ENCODE results near the gene MRPL18. TPM values are rescaled to one million over a fixed set of nuclear protein-coding genes. Genes with fewer than 3 reads are reported as not detected.

MRPL18 gene
- total RNA-seq = 80.4 and 82.7 TPM in 2 replicates
- 87.1 and 101 TPM in 2 replicates for polyA plus RNA-seq
- polyA plus RNA-seq (2012) = 87.8 and 94.7 TPM in 2 replicates
- 32.2 and 33.7 TPM in 2 replicates for polyA minus RNA-seq (ENCODE audit: low replicate concordance)

DNA sequence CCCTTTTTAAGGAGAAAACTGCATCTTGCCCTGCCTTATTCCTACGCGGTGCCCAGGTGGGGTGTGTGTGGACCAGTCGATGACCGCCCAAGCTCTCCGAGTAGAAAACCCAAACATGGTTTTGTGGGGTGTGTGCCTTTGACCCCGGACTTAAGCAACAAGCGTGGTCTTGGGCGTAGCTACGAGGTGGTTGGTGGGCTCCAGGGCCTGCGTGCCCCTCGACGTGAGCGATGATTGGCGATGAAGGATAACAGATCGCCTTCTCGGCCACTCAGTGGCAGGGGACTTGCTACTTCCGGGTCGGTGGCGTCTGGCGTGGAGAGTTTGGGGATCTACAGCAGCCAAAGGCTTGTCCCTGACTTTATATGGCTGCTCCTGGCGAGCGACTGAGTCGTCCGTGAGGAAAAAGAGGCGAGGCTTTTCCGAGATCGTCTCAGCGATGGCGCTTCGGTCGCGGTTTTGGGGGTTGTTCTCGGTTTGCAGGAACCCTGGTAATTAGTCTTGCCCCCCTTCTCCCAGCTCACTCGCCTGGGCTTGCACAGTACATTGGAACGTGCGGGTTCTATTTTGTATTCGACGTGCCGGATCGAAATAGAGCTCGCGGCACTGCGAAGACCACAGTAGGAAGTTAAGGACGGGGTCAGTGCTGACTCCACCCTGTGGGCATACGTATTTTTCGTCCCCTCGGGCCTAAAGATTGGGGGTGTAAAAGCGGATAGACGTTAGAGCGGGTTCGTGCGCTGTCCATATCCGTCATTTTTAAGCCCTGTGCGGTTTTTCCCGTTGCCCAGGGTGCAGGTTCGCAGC lies at the start of gene MRPL18:
Gene MRPL18, plus strand, starts transcription at position 319 of the 807 bp plus-strand sequence. Its CDS starts 121 bp downstream, at position 440.
- H3K4me2 ChIP-seq (ENCODE audit: extremely low read depth, insufficient read depth, low read length) = peak within 1 kb of the TSS; percentile 82
- no peak for TF ChIP-seq EZH2 (IDR thresholded peaks at IDR 0.05; ENCODE audit: low read length, missing control alignments)
- TF ChIP-seq, protein P1, sequence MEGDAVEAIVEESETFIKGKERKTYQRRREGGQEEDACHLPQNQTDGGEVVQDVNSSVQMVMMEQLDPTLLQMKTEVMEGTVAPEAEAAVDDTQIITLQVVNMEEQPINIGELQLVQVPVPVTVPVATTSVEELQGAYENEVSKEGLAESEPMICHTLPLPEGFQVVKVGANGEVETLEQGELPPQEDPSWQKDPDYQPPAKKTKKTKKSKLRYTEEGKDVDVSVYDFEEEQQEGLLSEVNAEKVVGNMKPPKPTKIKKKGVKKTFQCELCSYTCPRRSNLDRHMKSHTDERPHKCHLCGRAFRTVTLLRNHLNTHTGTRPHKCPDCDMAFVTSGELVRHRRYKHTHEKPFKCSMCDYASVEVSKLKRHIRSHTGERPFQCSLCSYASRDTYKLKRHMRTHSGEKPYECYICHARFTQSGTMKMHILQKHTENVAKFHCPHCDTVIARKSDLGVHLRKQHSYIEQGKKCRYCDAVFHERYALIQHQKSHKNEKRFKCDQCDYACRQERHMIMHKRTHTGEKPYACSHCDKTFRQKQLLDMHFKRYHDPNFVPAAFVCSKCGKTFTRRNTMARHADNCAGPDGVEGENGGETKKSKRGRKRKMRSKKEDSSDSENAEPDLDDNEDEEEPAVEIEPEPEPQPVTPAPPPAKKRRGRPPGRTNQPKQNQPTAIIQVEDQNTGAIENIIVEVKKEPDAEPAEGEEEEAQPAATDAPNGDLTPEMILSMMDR (conservative IDR thresholded peaks at IDR 0.05 in 1 of 2, IDR thresholded peaks at IDR 0.05 in 1 of 2; ENCODE audit: low read depth in 1 of 2, low read length in 2 of 2) = no peak

DNA sequence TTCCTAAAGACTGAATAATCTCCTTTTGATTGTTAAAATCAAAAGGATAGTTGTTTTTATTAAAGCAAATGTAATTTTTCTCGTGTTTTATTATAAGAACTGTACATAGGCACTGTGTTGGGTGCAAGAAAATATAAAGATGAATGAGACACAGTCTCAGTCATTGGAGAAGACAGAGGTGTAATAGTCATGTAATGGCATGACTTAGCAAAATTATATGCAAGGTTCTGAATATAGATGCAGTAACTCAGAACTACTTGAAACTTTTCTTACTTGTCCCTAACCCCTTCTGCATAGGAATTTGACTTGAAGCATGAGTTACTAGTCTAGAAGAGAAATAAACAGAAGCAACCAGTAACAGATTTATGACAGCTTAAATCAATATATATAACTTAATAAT lies 48.1 kb upstream of the MRPL18 start:
- Histone ChIP-seq H3K9me3 (ENCODE audit: control insufficient read depth, insufficient read depth, low read depth, low read length) (no peaks in the 10 kb centered on the region), H3K4me3 (replicated peaks in 1 of 4; ENCODE audit: control extremely low read depth in 1 of 4, insufficient read depth in 1 of 4, low read depth in 3 of 4, low read length in 4 of 4) (no peak overlapping the region), H3K27ac (ENCODE audit: insufficient read depth, low read length) (no peak overlapping the region), H3K36me3 (ENCODE audit: control insufficient read depth, insufficient read depth, low read length) (peaks cover 11% of the 10 kb centered on the region), H3K4me1 (ENCODE audit: control insufficient read depth, extremely low read depth, insufficient read depth, low read length) (no peaks in the 10 kb centered on the region), H2AFZ (ENCODE audit: low read length) (no peak overlapping the region), H3K27me3 (ENCODE audit: control insufficient read depth, insufficient read depth, low read length) (no peaks in the 10 kb centered on the region), H3K79me2 (ENCODE audit: control insufficient read depth, insufficient read depth, low read length) (peaks cover 43% of the 10 kb centered on the region), H4K20me1 (ENCODE audit: control insufficient read depth, extremely low read depth, insufficient read depth, low read length) (no peaks in the 10 kb centered on the region), H3K9ac (ENCODE audit: insufficient read depth, low read length) (no peak overlapping the region), H3K4me2 (ENCODE audit: extremely low read depth, insufficient read depth, low read length) (no peak overlapping the region)
- no peak for DNase-seq (ENCODE audit: low read depth in 2 of 2)
- no peak for TF ChIP-seq EZH2 (IDR thresholded peaks at IDR 0.05; ENCODE audit: low read length, missing control alignments)
- TF ChIP-seq, protein P1 (conservative IDR thresholded peaks at IDR 0.05 in 1 of 2, IDR thresholded peaks at IDR 0.05 in 1 of 2; ENCODE audit: low read depth in 1 of 2, low read length in 2 of 2) = no peak

More for the DNA sequence above, at the start of gene MRPL18:
- Histone ChIP-seq H3K9ac (ENCODE audit: insufficient read depth, low read length) (peak within 1 kb of the TSS; percentile 95), H3K4me3 (replicated peaks in 1 of 4; ENCODE audit: control extremely low read depth in 1 of 4, insufficient read depth in 1 of 4, low read depth in 3 of 4, low read length in 4 of 4) (peak within 1 kb of the TSS; percentile 72 to 98 (median 90)), H3K36me3 (ENCODE audit: control insufficient read depth, insufficient read depth, low read length) (peaks cover 5% of the 10 kb centered on the region), H3K4me1 (ENCODE audit: control insufficient read depth, extremely low read depth, insufficient read depth, low read length) (peaks cover 14% of the 10 kb centered on the region), H3K27me3 (ENCODE audit: control insufficient read depth, insufficient read depth, low read length) (no peaks in the 10 kb centered on the region), H3K79me2 (ENCODE audit: control insufficient read depth, insufficient read depth, low read length) (peaks cover 72% of the 10 kb centered on the region), H3K27ac (ENCODE audit: insufficient read depth, low read length) (peak within 1 kb of the TSS; percentile 85), H3K9me3 (ENCODE audit: control insufficient read depth, insufficient read depth, low read depth, low read length) (no peaks in the 10 kb centered on the region), H4K20me1 (ENCODE audit: control insufficient read depth, extremely low read depth, insufficient read depth, low read length) (no peaks in the 10 kb centered on the region), H2AFZ (ENCODE audit: low read length) (peak within 1 kb of the TSS; percentile 89)
- DNase-seq (ENCODE audit: low read depth in 2 of 2) = peak; percentile 98 to 99

DNA sequence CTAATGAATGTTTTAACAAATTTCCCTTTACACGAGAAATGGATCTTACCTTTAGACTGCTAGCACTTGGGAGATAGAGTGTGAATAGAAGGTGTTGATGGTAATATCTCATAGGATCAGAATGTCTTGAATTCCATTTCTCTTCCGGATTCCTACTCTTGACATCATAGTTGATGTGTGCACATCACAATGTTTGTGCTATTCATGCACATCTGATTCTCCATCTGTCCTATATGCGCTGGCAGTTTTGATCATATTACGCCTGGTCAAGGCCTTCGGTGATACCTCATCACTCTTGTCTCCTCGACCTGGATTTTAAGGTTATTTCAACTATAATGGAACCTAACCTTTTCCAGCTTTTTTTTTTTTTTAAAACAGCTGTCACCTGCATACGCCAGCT lies 45.2 kb upstream of the MRPL18 start:
- TF ChIP-seq, protein P1 (conservative IDR thresholded peaks at IDR 0.05 in 1 of 2, IDR thresholded peaks at IDR 0.05 in 1 of 2; ENCODE audit: low read depth in 1 of 2, low read length in 2 of 2) = no peak
- TF ChIP-seq EZH2 (IDR thresholded peaks at IDR 0.05; ENCODE audit: low read length, missing control alignments) = no peak
- Histone ChIP-seq H3K9me3 (ENCODE audit: control insufficient read depth, insufficient read depth, low read depth, low read length) (no peaks in the 10 kb centered on the region), H2AFZ (ENCODE audit: low read length) (no peak overlapping the region), H3K27me3 (ENCODE audit: control insufficient read depth, insufficient read depth, low read length) (no peaks in the 10 kb centered on the region), H3K4me3 (replicated peaks in 1 of 4; ENCODE audit: control extremely low read depth in 1 of 4, insufficient read depth in 1 of 4, low read depth in 3 of 4, low read length in 4 of 4) (no peak overlapping the region), H3K79me2 (ENCODE audit: control insufficient read depth, insufficient read depth, low read length) (peaks cover 20% of the 10 kb centered on the region), H3K4me2 (ENCODE audit: extremely low read depth, insufficient read depth, low read length) (no peak overlapping the region), H3K4me1 (ENCODE audit: control insufficient read depth, extremely low read depth, insufficient read depth, low read length) (no peaks in the 10 kb centered on the region), H3K27ac (ENCODE audit: insufficient read depth, low read length) (no peak overlapping the region), H3K9ac (ENCODE audit: insufficient read depth, low read length) (no peak overlapping the region), H4K20me1 (ENCODE audit: control insufficient read depth, extremely low read depth, insufficient read depth, low read length) (no peaks in the 10 kb centered on the region), H3K36me3 (ENCODE audit: control insufficient read depth, insufficient read depth, low read length) (peaks cover 8% of the 10 kb centered on the region)
- no peak for DNase-seq (ENCODE audit: low read depth in 2 of 2)

All from fibroblast of lung (primary cell).